Right renal pelvis (tissue), 4 donors: ENCODE results near the gene LTBP2. TPM values are rescaled to one million over a fixed set of nuclear protein-coding genes. Genes with fewer than 3 reads are reported as not detected.
"Not testable (repeated sequence)": the region's sequence is repeated elsewhere in the genome, so short reads cannot be mapped to it uniquely, and the experiment has no call there.

Source experiments
- DNase-seq, 4 donors: peaks; one replicate each; pipeline ENCODE4 v3.0.0-alpha.2; 2013; ENCODE audit warnings: low read depth in 4 of 4, low spot score in 3 of 4, missing footprints in 1 of 4
- polyA plus RNA-seq, 4 donors: library from polyadenylated mRNA; unstranded; fragments of 120-200 nt; gene quantifications; one replicate each; pipeline ENCODE4 v1.2.1, GENCODE V29; 2013; ENCODE audit not compliant: insufficient read length in 4 of 4

The LTBP2 gene
- polyA plus RNA-seq, 4 donors, result 3.3 to 7.4 (median 4.3) TPM

GRCh38 chr14:74464785-74465184 is 147.3 kb downstream of the LTBP2 start:
- no peak for DNase-seq

- no peak for DNase-seq
Observed at GRCh38 chr14:74463697-74464096, 148.3 kb downstream of the LTBP2 start.

GRCh38 chr14:74462993-74463392 is 149.0 kb downstream of the LTBP2 start:
- DNase-seq, result no peak

- no peak for DNase-seq
Observed at GRCh38 chr14:74459976-74460375, 152.1 kb downstream of the LTBP2 start.

- no peak for DNase-seq
Observed at GRCh38 chr14:74459289-74459946, 152.6 kb downstream of the LTBP2 start.

GRCh38 chr14:74457565-74457895 is 154.5 kb downstream of the LTBP2 start:
- no peak for DNase-seq

- DNase-seq, result no peak
Observed at GRCh38 chr14:74456684-74457564, 155.1 kb downstream of the LTBP2 start.

- not testable (repeated sequence) for DNase-seq
Observed at GRCh38 chr14:74454397-74454796, 157.6 kb downstream of the LTBP2 start.

Other genes starting within 250 kb of the LTBP2 start
- gene SYNDIG1L, start 186.0 kb downstream of the LTBP2 start, polyA plus RNA-seq, result under 1 TPM; 0.19 to 0.39 (median 0.34) TPM
- 100 to 1,000 TPM; 350 to 360 (median 355) TPM for gene NPC2, start 118.9 kb downstream of the LTBP2 start, polyA plus RNA-seq
- 10 to 100 TPM; 44.1 to 47.4 (median 46.2) TPM for gene ISCA2, start 118.5 kb downstream of the LTBP2 start, polyA plus RNA-seq
- 10 to 100 TPM; 32.7 to 40.1 (median 37.6) TPM for gene AREL1, start 100.8 kb upstream of the LTBP2 start, polyA plus RNA-seq
- gene FCF1, start 100.9 kb upstream of the LTBP2 start, polyA plus RNA-seq, result 10 to 100 TPM; 52.9 to 65.3 (median 62.8) TPM
- gene YLPM1, start 151.1 kb upstream of the LTBP2 start, polyA plus RNA-seq, result 100 to 1,000 TPM in 1 of 4 donors, 10 to 100 TPM in 3; 80.8 to 110 (median 87.8) TPM